ENCODE results near the gene ST3GAL5.

ST3GAL5 gene

GRCh38 chr2:85911097-85911496, 22.3 kb upstream of the ST3GAL5 start:
- TF ChIP-seq CTBP1 (IDR thresholded peaks at IDR 0.05; ENCODE audit: borderline replicate concordance) (no peak), ARNT (IDR thresholded peaks at IDR 0.05) (no peak), L3MBTL2 (conservative IDR thresholded peaks at IDR 0.05) (no peak), FOXK2 (IDR thresholded peaks at IDR 0.05) (no peak), ZNF384 (IDR thresholded peaks at IDR 0.05) (no peak), BHLHE40 (IDR thresholded peaks at IDR 0.05; ENCODE audit: borderline replicate concordance) (no peak), LEF1 (IDR thresholded peaks at IDR 0.05; ENCODE audit: borderline replicate concordance) (no peak), ELF4 (IDR thresholded peaks at IDR 0.05) (no peak), SP1 (IDR thresholded peaks at IDR 0.05) (no peak)
- DNase-seq (ENCODE audit: extremely low spot score), result no peak
- POLR2A ChIA-PET, result no interaction called here
- CTCF ChIA-PET, result interaction anchor here (1.0 kb wide), 1 partner anchor 22 kb away, joined by 3 read pairs; no protein-coding TSS in a partner anchor

- ChIA-PET CTCF (interaction anchor here (1.5 kb wide), 1 partner anchor 19 kb away, joined by 4 read pairs; no protein-coding TSS in a partner anchor), POLR2A (no interaction called here)
- DNase-seq (ENCODE audit: extremely low spot score), result no peak
Observed at GRCh38 chr2:85909005-85909404, 20.2 kb upstream of the ST3GAL5 start.

GRCh38 chr2:85908506-85908905, 19.7 kb upstream of the ST3GAL5 start:
- POLR2A ChIA-PET, result no interaction called here
- no peak for DNase-seq (ENCODE audit: extremely low spot score)
- TF ChIP-seq BHLHE40 (IDR thresholded peaks at IDR 0.05; ENCODE audit: borderline replicate concordance) (no peak), LEF1 (IDR thresholded peaks at IDR 0.05; ENCODE audit: borderline replicate concordance) (no peak), NFRKB (IDR thresholded peaks at IDR 0.05) (no peak), HDGF (IDR thresholded peaks at IDR 0.05; ENCODE audit: borderline replicate concordance) (no peak), FOXK2 (IDR thresholded peaks at IDR 0.05) (no peak), SP1 (IDR thresholded peaks at IDR 0.05) (no peak), L3MBTL2 (conservative IDR thresholded peaks at IDR 0.05) (no peak)
- CTCF ChIA-PET, result interaction anchor here (1.5 kb wide), 1 partner anchor 19 kb away, joined by 4 read pairs; no protein-coding TSS in a partner anchor

More at GRCh38 chr2:85909005-85909404, 20.2 kb upstream of the ST3GAL5 start:
- TF ChIP-seq HDGF (IDR thresholded peaks at IDR 0.05; ENCODE audit: borderline replicate concordance) (no peak), ELF4 (IDR thresholded peaks at IDR 0.05) (no peak), BHLHE40 (IDR thresholded peaks at IDR 0.05; ENCODE audit: borderline replicate concordance) (no peak), TARDBP (IDR thresholded peaks at IDR 0.05) (no peak), FOXM1 (IDR thresholded peaks at IDR 0.05; ENCODE audit: borderline replicate concordance) (no peak), CTBP1 (IDR thresholded peaks at IDR 0.05; ENCODE audit: borderline replicate concordance) (no peak)

GRCh38 chr2:85907671-85908157, 18.9 kb upstream of the ST3GAL5 start:
- ChIA-PET CTCF (interaction anchor here (1.5 kb wide), 1 partner anchor 18 kb away, joined by 4 read pairs; no protein-coding TSS in a partner anchor), POLR2A (no interaction called here)
- TF ChIP-seq FOXK2 (IDR thresholded peaks at IDR 0.05), result no peak
- TF ChIP-seq FOXM1 (IDR thresholded peaks at IDR 0.05; ENCODE audit: borderline replicate concordance), result no peak
- no peak for TF ChIP-seq HDGF (IDR thresholded peaks at IDR 0.05; ENCODE audit: borderline replicate concordance)
- TF ChIP-seq ARNT (IDR thresholded peaks at IDR 0.05), result no peak
- TF ChIP-seq SP1 (IDR thresholded peaks at IDR 0.05), result no peak
- TF ChIP-seq SUZ12 (IDR thresholded peaks at IDR 0.05), result no peak
- TF ChIP-seq NFRKB (IDR thresholded peaks at IDR 0.05), result no peak
- no peak for TF ChIP-seq ZNF384 (IDR thresholded peaks at IDR 0.05)
- TF ChIP-seq LEF1 (IDR thresholded peaks at IDR 0.05; ENCODE audit: borderline replicate concordance), result no peak
- no peak for TF ChIP-seq CTBP1 (IDR thresholded peaks at IDR 0.05; ENCODE audit: borderline replicate concordance)
- no peak for TF ChIP-seq FOXA1 (IDR thresholded peaks at IDR 0.05)
- TF ChIP-seq TARDBP (IDR thresholded peaks at IDR 0.05), result no peak
- TF ChIP-seq ELF4 (IDR thresholded peaks at IDR 0.05), result no peak
- TF ChIP-seq L3MBTL2 (conservative IDR thresholded peaks at IDR 0.05), result no peak
- no peak for TF ChIP-seq PKNOX1 (IDR thresholded peaks at IDR 0.05)
- no peak for TF ChIP-seq BHLHE40 (IDR thresholded peaks at IDR 0.05; ENCODE audit: borderline replicate concordance)
- DNase-seq (ENCODE audit: extremely low spot score), result no peak

- ChIA-PET CTCF (no interaction called here), POLR2A (no interaction called here)
- DNase-seq (ENCODE audit: extremely low spot score), result no peak
- TF ChIP-seq ZNF384 (IDR thresholded peaks at IDR 0.05) (no peak), SP1 (IDR thresholded peaks at IDR 0.05) (no peak), ARNT (IDR thresholded peaks at IDR 0.05) (no peak), PKNOX1 (IDR thresholded peaks at IDR 0.05) (no peak), FOXA1 (IDR thresholded peaks at IDR 0.05) (no peak), LEF1 (IDR thresholded peaks at IDR 0.05; ENCODE audit: borderline replicate concordance) (no peak), NFRKB (IDR thresholded peaks at IDR 0.05) (no peak), BHLHE40 (IDR thresholded peaks at IDR 0.05; ENCODE audit: borderline replicate concordance) (no peak), CTBP1 (IDR thresholded peaks at IDR 0.05; ENCODE audit: borderline replicate concordance) (no peak), TARDBP (IDR thresholded peaks at IDR 0.05) (no peak), FOXK2 (IDR thresholded peaks at IDR 0.05) (no peak), FOXM1 (IDR thresholded peaks at IDR 0.05; ENCODE audit: borderline replicate concordance) (no peak), SUZ12 (IDR thresholded peaks at IDR 0.05) (no peak), HDGF (IDR thresholded peaks at IDR 0.05; ENCODE audit: borderline replicate concordance) (no peak), ELF4 (IDR thresholded peaks at IDR 0.05) (no peak), L3MBTL2 (conservative IDR thresholded peaks at IDR 0.05) (no peak)
Observed at GRCh38 chr2:85906748-85907147, 18.0 kb upstream of the ST3GAL5 start.

- TF ChIP-seq LEF1 (IDR thresholded peaks at IDR 0.05; ENCODE audit: borderline replicate concordance) (no peak), HDGF (IDR thresholded peaks at IDR 0.05; ENCODE audit: borderline replicate concordance) (no peak), FOXA1 (IDR thresholded peaks at IDR 0.05) (no peak), FOXM1 (IDR thresholded peaks at IDR 0.05; ENCODE audit: borderline replicate concordance) (no peak), SUZ12 (IDR thresholded peaks at IDR 0.05) (no peak), PKNOX1 (IDR thresholded peaks at IDR 0.05) (no peak), ELF4 (IDR thresholded peaks at IDR 0.05) (no peak), ZNF384 (IDR thresholded peaks at IDR 0.05) (no peak), L3MBTL2 (conservative IDR thresholded peaks at IDR 0.05) (no peak), FOXK2 (IDR thresholded peaks at IDR 0.05) (no peak), ARNT (IDR thresholded peaks at IDR 0.05) (no peak)
- POLR2A ChIA-PET, result no interaction called here
- DNase-seq (ENCODE audit: extremely low spot score), result no peak
- CTCF ChIA-PET, result no interaction called here
Observed at GRCh38 chr2:85905891-85906290, 17.1 kb upstream of the ST3GAL5 start.

Measured in HEK293T (cell line).